GM13976 (cell line): ENCODE data around the gene CUX1.

Source experiments
- DNase-seq: peaks from one replicate; pipeline ENCODE4 v3.0.0; 2012; ENCODE audit warnings: low spot score
- in situ Hi-C: fragments of 300-500 bp; cut with MboI; formaldehyde crosslinking; loops from one replicate; pipeline ENCODE4 v1.12.0; 2022; ENCODE audit warnings: low sequenced_read_pairs, mixed read lengths, inconsistent platforms; ENCODE audit not compliant: unreplicated experiment
- TF ChIP-seq, protein P1 (sequence below): IDR thresholded peaks from 2 replicates; pipeline ENCODE4 v1.5.1; 2012; ENCODE audit warnings: borderline replicate concordance, mild to moderate bottlenecking; ENCODE audit not compliant: insufficient read depth; ENCODE audit errors: extremely low read depth, missing control alignments, control extremely low read depth

Gene CUX1

DNA sequence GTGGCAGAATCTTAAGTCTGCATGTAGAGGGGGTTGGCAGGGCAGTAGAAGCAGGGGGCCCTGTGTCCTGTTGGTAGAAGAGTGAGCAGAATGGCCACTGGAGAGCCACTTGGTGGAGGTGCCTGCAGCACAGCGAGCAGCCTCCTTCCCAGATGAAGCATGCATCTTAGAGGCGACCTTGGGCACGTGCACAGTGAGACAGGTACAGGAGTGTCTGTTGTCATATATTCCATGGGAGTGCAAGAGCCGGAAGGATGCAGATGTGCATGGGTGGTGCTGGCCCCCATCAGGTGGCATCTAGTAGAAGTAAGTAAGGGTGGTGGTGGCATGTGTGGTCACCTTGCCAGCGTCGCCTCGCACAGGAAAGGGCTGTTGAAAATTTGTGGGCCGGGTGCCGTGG is 53.9 kb downstream of the CUX1 start:
- no peak for DNase-seq
- TF ChIP-seq, protein P1, sequence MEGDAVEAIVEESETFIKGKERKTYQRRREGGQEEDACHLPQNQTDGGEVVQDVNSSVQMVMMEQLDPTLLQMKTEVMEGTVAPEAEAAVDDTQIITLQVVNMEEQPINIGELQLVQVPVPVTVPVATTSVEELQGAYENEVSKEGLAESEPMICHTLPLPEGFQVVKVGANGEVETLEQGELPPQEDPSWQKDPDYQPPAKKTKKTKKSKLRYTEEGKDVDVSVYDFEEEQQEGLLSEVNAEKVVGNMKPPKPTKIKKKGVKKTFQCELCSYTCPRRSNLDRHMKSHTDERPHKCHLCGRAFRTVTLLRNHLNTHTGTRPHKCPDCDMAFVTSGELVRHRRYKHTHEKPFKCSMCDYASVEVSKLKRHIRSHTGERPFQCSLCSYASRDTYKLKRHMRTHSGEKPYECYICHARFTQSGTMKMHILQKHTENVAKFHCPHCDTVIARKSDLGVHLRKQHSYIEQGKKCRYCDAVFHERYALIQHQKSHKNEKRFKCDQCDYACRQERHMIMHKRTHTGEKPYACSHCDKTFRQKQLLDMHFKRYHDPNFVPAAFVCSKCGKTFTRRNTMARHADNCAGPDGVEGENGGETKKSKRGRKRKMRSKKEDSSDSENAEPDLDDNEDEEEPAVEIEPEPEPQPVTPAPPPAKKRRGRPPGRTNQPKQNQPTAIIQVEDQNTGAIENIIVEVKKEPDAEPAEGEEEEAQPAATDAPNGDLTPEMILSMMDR = no peak
- in situ Hi-C loops = no loop called here

GRCh38 chr7:101874028-101874427 is 56.6 kb downstream of the CUX1 start:
- TF ChIP-seq, protein P1 = no peak
- no peak for DNase-seq
- in situ Hi-C loops = no loop called here

DNA sequence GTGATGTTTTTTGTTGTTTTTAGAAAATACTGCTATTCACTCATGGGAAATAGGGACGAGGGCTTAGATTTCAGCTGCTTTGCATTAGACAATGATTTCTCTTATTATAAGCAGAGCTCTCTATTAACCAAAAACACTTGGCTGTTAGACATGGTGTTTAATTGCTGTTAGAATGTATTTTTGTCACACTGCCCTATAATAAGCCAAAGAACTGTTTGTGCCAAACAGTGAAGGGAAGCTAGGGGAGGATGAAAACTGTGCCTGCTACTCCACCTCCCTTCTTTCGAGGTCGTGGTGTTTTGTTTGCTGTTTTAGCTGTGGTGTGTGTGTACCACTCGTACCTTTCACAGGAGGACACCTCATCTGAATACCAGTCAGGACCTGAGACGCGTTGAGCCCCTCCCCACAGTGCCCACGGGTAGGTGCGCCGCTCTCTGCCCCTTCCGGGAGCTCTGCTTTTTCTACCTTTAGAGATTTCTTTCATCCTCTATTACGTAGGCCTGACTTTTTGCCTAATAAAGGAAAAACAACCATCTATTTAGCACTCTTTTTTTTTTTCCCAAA is 57.9 kb downstream of the CUX1 start:
- no peak for DNase-seq
- TF ChIP-seq, protein P1 = no peak
- in situ Hi-C loops = no loop called here

DNA sequence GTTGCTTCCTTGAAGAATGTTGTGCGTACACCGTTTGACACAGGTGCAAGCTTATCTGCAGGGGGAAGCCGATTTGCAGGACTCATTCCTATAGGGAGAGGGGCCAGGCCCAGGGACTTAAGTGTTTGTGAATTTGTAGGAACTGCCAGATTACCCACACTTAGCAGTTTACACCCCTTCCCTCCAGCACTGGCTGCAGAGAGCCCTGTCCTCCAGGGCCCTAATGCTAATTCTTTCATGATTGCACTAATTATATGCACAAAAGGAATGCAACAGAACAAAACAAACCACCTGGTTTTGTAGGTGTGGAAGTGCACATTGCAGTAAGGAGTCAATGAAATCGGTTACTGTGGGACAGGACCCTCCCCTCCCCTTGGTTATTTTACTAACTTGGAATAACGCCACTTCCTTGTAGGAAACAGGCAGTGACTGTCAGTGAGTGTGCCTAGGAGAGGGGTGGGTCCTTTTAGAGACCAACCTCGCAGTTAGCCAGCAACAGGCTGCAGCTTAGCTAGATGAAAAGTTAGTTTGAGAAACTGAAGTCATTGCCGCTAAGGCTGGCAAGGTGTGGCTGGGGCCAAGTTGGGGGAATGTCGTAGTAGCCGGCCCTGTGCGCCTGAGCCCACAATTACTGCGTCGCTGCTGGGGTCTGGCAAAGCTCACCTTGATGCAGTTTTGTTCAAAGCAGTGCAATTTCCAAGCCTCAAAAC is 60.6 kb downstream of the CUX1 start:
- TF ChIP-seq, protein P1 = no peak
- DNase-seq = no peak
- in situ Hi-C loops = no loop called here

DNA sequence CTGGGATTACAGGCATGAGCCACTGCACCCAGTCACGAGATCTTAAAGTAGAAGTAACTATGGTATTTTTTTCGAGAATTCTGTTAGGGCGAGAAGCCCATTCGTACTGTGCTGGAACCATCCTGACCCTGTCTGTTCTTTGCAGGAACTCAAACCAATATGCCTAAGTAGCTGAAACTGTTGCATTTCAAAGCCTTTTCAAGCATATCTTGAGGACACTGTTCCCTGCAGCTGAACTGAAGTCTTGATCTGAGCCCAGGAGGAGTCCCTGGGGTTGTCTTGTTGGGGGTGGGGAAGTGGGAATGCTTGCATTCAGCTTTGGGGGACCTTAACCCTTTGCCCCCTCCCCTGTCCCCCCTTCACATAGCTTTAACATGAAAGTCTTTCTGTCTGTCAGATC is 61.5 kb downstream of the CUX1 start:
- DNase-seq = no peak
- TF ChIP-seq, protein P1 = no peak
- in situ Hi-C loops = no loop called here

DNA sequence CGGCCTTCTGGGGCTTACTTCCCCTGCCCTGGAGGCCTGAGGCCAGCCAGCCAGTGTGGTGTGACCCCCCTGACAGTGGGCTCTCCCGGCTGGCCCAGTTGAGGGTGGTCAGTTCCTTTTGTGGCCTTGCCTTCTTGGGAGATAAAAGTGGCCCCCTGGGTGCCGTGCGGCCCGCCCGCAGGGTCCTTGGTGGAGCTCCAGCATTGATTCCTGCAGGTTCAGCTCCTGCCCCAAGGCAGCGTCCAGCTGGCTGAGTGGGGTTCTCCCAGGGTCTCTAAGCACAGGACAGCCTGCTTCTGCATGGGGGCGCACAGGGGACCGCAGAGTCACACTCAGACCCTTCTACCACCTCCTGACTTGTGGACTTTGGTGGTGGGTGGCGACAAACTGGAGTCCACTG is 62.1 kb downstream of the CUX1 start:
- in situ Hi-C loops = no loop called here
- no peak for DNase-seq
- TF ChIP-seq, protein P1 = no peak
